Cardiac septum (tissue), 1 donor: Measurements from ENCODE around the gene FN3KRP. TPM values are rescaled to one million over a fixed set of nuclear protein-coding genes. Genes with fewer than 3 reads are reported as not detected.
A peak's percentile ranks its signal among the peaks of the same experiment; 100 is the strongest.

ENCODE experiments used
- DNase-seq: peaks from one replicate; pipeline ENCODE4 v3.0.0-alpha.2; 2020; ENCODE audit warnings: low spot score
- intact Hi-C: fragments of 100-400 bp; cut with DNase I; formaldehyde crosslinking; loops from one replicate; pipeline ENCODE4 v1.14.0; 2022
- total RNA-seq: library from RNA; stranded (reverse); fragmentation: NEBNext Ultra II Directional; extraction: Animal tissue kit (Norgen Biotek cat#: 25700); gene quantifications from one replicate; pipeline ENCODE4 v1.2.1, GENCODE V29; 2021
- donor health status: DM: no; HTN: no; CAD: no.

FN3KRP gene
- total RNA-seq, 1 donor from 2014 or later: 16.2 TPM

DNA sequence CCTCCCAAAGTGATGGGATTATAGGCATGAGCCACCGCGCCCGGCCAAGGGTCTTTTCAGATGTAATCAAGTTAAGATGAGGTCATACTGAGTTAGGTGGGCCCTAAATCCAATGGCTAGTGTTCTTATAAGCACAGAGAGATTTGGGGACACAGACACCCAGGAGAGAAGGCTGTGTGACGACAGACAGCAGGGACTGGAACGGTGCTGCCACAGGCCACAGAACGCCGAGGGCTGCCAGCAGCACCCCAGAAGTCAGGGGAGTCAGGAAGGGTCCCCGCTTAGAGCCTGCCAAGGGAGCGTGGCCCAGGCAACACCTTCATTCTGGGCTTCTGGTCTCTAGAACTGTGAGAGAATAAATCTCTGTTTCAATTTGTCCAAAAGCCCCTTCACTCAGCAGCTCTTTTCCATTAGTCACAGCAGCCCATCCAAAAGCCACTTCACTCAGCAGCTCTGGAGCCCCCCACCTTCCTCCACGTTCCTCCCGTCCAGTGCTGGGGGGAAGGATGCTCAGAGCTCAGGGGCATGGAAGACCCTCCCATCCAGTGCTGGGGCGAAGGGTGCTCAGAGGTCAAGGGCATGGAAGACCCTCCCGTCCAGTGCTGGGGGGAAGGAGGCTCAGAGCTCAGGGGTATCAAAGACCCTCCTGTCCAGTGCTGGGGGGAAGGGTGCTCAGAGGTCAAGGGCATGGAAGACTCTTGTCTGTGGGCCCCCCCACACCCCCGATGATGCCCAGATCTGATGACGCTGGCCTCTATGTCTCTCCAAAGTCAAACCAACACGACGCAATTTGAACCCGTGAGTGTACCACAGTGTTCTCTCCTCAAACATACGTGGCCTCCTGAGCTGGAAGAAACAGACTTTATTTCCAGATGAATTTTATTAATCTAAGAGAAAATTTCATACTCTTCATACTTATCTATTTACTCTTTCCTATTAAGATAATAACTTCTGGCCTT is 29.9 kb upstream of the FN3KRP start:
- intact Hi-C loops: no loop called here
- DNase-seq: no peak

DNA sequence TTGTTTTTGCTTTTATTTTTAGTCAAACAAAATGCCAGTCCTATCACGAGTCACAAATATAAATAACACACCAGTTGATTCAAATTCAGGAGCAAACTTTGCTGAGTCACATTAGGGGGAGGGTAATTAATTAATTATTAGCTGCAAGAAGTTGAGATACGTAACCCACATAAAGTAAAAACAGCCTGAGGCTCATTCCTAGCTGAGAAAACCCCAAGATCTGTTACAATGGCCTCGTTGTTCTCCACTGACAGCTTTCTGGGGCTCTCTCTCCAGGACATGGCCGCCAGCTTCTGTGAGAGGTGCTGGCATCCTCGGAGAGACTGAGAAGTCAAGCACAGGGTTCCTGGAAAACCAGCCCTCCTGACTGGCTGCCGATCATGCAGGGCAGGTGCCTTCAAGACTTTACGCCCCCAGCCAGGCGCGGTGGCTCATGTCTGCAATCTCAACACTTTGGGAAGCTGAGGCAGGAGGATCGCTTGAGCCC is 29.1 kb upstream of the FN3KRP start:
- intact Hi-C loops: no loop called here
- no peak for DNase-seq

DNA sequence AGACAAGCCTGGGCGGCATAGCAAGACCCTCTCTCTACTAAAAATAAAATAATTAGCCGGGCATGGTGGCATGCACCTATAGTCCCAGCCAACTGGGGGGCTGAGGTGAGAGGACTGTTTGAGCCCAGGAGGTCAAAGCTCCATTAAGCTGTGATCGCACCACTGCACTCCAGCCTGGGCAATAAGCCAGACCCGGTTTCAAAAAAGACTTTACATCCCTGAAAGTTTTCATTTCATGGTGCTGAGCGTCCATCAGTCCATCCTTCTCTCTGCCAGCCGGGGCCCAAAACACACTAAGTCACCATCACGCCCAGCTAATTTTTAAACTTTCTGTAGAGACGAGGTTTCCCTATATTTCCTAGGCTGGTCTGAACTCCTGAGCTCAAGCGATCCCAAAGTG is 28.6 kb upstream of the FN3KRP start:
- intact Hi-C loops: no loop called here
- DNase-seq: no peak

DNA sequence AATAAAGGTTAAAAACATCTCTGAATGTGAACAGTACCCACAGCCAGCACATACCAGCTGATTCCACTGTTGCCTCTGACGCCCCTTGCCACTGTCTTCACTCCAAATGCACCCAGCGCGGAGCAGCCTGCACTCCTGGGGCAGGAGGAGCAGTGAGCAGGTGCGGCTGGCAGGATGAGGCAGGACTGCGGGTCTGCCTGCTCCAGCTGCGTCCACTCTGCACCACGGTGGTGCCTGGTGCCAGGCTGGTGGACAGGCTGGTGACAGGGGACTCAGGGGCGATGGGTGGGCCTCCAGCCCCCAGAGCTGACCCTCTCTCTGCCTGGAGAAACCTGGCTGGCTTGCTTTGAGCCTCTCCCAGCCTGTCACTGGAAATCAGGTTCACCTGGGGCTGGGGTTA is 27.4 kb upstream of the FN3KRP start:
- intact Hi-C loops: no loop called here
- DNase-seq: no peak

DNA sequence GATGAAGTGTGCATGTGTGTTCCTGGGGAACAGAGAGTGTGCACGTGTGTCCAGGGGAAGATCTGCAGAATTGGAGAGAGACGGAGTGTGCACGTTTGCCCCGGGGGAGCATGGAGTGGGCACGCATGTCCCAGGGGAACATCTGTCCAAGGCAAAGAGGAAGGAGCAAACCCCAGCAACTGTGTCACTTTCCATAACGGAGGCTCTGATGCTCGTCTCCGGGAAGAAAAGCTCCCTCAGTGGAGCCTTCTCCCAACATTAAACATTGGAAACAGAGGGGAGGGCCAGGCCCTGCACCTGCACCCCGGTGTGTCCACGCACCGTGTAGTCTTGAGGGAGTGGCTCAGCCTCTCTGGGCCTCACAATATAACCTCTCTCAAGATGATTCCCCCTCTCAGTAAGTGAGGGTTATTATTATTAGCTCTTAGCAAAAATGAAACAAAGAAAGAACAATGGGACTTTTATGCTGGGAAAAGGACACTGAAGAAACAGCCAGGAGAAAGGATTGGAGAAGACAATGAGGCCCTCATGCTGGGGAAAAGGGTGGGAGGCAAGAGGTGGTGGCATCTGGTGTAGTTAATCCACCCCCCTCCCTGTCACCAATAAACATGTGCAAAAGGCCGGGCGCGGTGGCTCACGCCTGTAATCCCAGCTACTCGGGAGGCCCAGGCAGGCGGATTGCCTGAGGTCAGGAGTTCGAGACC is 25.6 kb upstream of the FN3KRP start:
- intact Hi-C loops: no loop called here
- DNase-seq: no peak

DNA sequence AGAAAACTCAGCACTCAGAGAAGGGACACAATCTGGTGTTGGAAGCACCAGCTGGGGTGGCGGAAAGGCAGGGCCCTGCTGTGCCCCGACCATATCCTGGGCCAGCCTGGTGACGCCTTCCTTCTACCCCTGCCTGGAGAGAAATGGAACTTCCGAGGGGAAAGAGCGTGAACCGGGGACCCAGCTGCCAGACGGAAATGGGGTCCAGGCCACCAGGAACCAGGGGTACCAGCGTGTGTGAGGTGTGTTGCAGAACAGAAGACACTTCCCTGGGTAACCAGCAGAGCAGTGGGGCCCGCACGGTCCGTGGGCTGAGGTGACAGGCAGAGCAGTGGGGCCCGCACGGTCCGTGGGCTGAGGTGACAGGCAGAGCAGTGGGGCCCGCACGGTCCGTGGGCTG is 24.8 kb upstream of the FN3KRP start:
- no peak for DNase-seq
- intact Hi-C loops: no loop called here

DNA sequence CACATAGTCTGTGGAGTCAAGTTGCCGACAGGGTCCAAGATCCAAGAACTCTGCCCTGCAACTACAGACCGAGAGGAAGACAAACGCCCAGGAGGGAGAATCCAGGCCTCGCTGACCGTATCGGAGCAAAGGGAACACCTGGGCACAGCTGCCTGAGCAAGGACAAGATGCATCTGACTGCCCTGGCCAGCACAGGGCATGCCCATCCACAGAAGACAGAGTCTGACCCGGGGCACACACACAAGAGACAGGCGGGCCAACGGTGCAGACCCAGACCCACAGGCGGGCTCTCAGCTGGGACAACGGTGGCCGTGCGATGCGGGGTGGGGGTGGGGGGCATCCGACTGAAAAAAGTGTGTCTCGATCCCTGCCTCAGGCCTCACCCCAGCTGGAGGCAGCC is 24.2 kb upstream of the FN3KRP start:
- intact Hi-C loops: no loop called here
- no peak for DNase-seq

DNA sequence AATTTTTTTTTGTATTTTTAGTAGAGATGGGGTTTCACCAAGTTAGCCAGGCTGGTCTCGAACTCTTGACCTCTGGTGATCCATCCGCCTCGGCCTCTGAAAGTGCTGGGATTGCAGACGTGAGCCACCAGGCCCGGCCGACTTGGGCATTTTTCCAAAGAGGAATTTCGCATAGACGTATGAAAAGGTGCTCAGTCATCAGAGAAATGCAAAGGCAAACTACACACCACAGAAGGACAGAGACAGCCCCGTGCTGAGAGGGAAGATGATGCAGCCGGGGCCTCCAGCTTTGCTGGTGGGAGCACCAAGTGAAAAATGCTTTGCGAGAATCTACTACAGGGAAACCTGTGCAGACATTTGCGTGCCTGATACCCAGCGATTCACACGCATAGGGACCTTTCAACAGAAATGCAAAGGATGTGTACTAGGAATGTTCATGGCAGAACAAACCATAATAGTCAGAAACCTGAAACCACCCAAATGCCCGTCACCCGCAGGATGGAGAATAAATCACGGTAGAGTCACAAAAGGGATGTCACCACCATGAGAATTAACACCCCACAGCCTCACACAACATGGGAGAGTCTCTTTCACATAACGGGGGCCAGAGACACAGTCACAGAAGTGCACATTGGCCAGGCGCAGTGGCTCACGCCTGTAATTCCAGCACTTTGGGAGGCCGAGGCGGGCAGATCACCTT is 23.2 kb upstream of the FN3KRP start:
- DNase-seq: no peak
- intact Hi-C loops: no loop called here

DNA sequence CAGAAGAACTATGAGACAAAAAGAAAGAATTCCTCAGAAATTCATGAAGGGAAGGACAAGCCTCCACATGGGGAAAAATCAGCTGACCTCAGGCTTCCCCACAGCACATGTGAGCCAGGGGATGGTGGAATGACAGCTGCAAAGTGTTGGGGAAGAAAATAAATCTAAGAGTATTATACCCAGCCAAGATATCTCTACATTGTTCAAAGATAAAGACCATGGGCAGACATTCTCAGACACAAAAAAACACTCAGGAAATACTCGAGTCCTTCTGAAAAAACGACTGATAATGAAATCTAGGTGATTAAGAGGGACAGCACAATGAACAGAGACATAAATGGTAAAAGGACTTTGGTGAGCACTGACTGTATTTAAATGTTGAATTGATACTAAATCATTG is 21.9 kb upstream of the FN3KRP start:
- no peak for DNase-seq
- intact Hi-C loops: no loop called here

DNA sequence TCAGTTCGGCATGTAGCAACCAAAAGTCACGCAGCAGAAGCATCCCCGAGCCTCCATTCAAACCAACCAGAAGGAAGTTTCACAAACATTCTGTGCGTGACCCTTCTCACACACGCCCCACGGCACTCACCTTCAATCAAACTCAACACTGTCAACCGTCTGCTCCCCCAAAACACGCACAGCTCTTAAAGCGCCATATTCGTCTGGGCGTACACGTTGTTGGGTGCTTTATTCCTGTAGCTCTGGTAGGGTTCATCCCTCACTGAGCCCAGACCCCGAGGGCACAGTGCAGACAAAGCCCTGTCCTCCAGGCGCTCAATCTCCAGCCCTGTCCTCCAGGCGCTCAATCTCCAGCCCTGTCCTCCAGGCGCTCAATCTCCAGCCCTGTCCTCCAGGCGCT is 20.2 kb upstream of the FN3KRP start:
- DNase-seq: no peak
- intact Hi-C loops: no loop called here

DNA sequence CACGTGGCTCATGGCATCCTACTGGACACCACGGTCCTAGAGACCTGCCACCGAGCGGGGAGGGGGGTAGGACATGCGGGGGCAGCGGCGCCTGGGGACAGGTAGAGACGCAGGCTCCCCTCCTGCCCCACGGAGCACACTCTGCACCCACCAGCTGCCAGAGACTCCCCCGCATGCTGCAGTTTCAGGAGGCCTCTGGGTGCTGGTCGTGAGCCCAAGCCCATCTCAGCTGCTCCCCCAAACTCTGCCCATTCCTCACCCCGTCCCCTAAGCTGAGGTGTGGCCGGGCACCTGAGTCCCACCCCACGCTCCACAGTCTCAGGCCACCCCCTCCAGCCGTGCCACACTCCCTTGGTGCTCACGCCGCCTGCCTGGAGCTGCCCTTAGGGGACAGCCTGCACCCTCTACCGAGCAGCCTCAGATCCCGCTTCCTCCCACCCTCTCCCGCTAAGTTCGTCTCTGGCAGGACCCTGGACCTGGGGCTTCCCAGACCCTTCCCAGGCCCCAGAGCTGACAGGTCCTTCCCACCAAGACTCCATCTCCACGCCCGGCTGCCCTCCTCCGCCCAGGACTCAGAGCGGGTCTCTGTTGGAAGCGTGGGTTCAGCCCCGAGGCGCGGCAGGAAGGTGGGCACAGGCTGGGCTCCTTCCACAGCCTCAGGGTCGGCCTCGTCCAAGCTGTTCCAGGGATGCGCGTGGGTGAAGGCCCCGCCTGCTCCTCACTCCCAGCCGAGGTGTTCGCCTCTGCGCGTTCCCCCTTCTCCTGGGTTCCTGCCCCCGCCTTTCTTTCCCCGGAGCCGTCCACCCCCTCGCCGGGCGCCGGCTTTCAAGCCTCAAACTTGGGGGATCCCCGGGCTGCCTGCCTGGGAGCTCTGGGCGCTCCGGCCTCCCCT is 19.3 kb upstream of the FN3KRP start:
- intact Hi-C loops: no loop called here
- DNase-seq: no peak

DNA sequence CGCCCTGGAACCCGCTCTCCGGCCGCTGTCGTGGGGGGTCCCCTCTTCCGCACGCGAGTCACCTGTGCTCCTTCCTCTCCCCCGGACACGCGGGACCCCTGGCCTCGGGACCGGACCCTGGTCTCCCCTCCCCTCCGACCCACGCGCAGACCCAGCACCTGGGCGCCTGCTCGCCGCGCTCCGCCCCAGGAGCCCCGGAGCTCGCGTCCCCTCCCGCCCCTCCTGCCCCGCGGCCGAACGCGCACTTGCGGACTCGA is 18.8 kb upstream of the FN3KRP start:
- intact Hi-C loops: no loop called here
- DNase-seq: no peak

DNA sequence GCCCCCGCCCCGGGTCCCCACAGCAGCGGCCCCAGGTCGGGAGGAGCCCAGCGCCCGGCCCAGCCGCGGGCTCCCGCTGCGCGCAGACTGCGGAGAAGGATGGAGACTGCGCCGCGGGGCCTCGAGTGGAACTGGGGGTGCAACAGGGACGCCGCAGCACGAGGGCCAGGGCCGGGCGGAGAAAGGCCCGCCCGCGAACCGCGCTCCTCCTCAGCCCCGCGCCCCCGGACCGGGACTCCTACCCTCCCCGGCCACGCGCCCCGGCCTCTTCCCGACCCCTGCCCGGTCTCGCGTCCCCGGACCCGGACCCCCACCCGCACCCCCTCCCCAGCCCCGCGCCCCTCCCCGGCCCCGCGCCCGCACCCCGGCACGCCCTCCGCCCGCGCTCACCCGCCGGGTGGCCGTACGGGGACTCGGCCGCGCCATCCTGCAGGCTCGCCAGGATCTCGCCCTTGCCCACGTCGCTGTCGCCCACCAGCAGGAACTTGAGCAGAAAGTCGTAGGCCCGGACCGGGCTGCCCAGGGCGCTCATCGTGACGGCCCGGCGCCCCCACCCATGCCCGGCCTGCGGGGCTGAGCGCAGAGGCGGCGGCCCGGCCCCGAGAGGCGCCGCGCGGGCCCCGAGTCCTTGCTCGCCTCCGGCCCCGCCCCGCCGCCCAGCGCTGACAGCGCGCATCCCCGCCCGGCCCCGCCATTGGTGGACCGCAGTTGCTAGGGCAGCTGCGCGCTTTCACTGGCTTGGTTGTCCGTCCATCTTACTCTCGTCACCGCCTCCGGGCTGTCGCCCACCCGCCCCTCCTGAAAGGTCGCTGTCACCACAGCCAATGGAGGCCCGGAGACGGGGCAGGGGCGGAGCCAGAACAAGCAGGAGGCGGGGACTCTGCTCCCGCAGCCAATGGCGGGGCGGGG is 18.2 kb upstream of the FN3KRP start, which contains the start of gene RAB40B:
Gene RAB40B (minus strand): TSS at position 634 of the 909 bp plus-strand sequence. CDS start 102 bp downstream, at position 532.
- intact Hi-C loops: no loop called here
- DNase-seq: peak; percentile 99

DNA sequence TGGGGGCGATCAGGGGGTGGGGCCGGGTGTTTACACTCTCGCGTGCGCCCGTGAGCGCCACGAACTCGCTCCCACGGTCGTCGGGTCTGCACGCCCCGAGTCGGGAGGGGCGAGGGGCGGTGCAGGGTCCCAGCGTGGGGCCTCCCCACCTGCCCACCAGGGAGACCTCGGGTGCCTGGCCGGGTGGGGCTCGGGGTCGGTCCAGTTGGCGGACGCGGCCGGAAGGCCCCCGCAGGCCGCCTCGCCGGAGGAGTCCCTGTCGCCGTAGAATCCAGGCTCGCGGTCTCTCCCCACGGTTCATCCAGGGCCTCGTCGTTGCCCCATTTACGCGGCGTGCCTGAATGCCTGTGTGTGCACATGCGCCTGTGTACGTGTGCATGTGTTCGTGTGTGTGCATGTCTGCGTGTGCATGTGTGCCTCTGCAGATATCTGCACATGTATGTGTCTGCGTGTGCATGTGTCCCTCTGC is 17.5 kb upstream of the FN3KRP start:
- intact Hi-C loops: no loop called here
- DNase-seq: no peak

DNA sequence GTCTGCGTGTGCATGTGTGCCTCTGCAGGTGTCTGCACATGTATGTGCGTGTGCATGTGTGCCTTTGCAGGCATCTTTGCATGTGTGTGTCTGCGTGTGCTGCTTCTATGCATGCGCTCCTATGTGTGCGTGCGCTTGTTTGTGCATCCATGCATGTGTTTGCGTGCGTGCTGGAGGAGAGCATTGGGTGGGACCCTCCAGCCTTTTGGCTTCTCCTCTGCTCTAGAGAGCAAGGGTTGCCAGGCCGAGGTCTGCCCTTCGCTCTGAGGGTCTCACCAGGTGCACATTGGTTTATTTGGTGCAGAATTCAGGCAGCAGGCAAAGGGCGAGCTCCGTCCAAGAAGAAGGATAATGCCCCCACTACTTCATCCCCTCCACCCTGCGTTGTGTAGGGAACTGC is 17.0 kb upstream of the FN3KRP start:
- no peak for DNase-seq
- intact Hi-C loops: no loop called here

DNA sequence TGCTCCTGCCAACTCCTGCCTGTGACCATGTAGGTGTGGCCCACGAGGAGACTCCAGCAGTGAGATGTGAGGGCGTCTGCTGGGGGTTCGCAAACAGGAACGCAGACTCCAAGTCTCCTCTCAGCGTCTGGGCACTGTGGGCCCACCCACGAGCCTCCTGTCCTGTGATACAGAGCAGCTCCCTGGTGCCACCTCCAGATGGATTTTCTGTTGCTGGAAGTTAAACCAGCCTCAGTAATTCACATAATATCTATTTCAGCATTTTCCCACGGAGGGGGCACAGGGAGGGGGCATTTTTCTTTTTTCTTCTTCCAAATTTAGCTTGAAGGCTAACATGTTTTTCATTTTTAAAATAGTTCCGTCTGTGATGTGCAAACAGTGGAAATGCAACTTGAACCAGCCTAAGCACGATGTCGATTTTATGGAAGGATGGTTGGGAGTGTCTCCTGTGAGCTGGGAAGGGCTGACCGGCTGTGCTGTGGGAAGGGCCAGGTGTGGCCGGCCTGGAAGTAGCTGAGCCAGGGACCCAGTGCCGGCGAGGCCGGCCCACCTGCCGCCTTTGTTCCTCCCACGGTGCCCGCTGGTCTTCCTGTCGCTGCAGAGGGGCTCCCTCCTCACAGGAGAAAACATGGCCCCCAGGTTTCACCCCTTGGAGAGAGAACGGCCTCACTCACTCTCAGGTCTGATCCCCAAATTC is 14.1 kb upstream of the FN3KRP start:
- DNase-seq: no peak
- intact Hi-C loops: no loop called here

DNA sequence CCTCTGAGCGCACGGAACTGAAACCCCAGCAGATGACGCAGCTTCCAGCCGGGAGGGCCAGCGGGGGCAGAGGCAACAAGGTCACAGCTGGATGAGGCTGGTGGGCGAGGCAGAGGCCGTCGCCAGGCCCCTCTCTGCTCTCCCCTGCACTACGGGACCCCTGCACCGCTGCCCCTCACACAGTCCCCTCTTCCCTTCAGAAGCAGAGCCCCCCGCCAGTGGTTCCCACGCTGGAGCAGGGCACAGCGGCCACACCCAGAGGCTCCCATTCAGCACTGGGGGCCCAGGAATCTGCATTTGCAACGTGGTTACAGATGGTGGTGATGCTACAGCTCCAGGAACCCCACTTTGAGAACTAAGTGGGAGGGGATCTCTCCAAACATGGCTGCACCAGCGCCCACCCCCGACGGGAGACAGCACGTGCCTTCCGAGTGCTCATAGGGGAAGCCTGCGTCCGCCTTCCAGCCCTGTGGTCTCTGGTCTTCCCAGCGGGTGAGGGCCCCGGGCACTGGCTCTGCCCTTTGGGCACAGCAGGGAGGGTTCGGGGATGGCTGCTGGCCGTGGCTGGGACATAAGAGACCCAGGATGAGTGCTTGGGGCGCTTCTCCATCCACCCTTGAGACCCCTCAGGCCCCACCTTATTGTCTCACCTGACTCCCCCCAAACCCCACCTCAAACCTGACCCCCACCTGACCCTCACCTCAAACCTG is 13.3 kb upstream of the FN3KRP start:
- intact Hi-C loops: no loop called here
- no peak for DNase-seq
